GM12878 (cell line): Measurements from ENCODE around the gene GBX1. TPM values are rescaled to one million over a fixed set of nuclear protein-coding genes. Genes with fewer than 3 reads are reported as not detected.

Experiments used
- ATAC-seq: fragments of 200-7000 bp; cut with Tn5 transposase; 3 replicates; pipeline ENCODE4 v1.9.1; 2020; ENCODE audit warnings: mild to moderate bottlenecking, moderate library complexity
- BruUV-seq: library from RNA; stranded (reverse); fragments of 400-500 nt; replicated peaks from 2 replicates; lab custom pipeline; 2021; lab: Mats Ljungman, UMichigan
- CTCF ChIA-PET: fragments of 300-600 bp; sonication (Branson Sonifier 250); formaldehyde crosslinking; extraction: SDS; loops from one replicate; lab custom pipeline; 2021; ENCODE audit warnings: inconsistent platforms; lab: Yijun Ruan, JAX
- POLR2A ChIA-PET: fragments of 350-600 bp; formaldehyde crosslinking; extraction: SDS; loops from one replicate; lab custom pipeline; 2021; ENCODE audit warnings: inconsistent platforms; lab: Charles Lee
- RAD21 ChIA-PET: fragments of 300-600 bp; sonication (Branson Sonifier 250); formaldehyde crosslinking; loops from one replicate; lab custom pipeline; 2023; ENCODE audit warnings: antibody characterized with exemption; ENCODE audit not compliant: unreplicated experiment; lab: Charles Lee
- SMC1A ChIA-PET: fragments of 300-600 bp; sonication (Branson Sonifier 250); formaldehyde crosslinking; loops from one replicate; lab custom pipeline; 2023; ENCODE audit not compliant: unreplicated experiment, uncharacterized antibody; lab: Charles Lee
- DNase-seq: peaks from one replicate; pipeline ENCODE4 v3.0.0-alpha.2; 2011; ENCODE audit warnings: low read depth, low spot score
- FAIRE-seq: peaks from 3 replicates; lab custom pipeline; 2011; peaks lifted over from hg19 to GRCh38; lab: Jason Lieb, UNC
- H2AFZ ChIP-seq: 2 replicates; pipeline ENCODE4 v1.6.0; 2011; ENCODE audit warnings: low read depth, low read length, control low read depth; ENCODE audit not compliant: control insufficient read depth
- H3K27ac ChIP-seq: 2 replicates; pipeline ENCODE4 v1.5.1; 2011; ENCODE audit warnings: control low read depth; ENCODE audit not compliant: control insufficient read depth, insufficient read depth
- H3K27me3 ChIP-seq, 2 experiments: replicated peaks in 1 of 2; 2 replicates each; pipeline versions ENCODE4 v1.6.0 to v1.6.1; 2011; ENCODE audit warnings: low read length in 1 of 2; ENCODE audit not compliant: control insufficient read depth in 2 of 2, insufficient read depth in 2 of 2
- H3K36me3 ChIP-seq, 2 experiments: 2 replicates each; pipeline ENCODE4 v1.5.1; 2011; ENCODE audit warnings: low read length in 1 of 2; ENCODE audit not compliant: control insufficient read depth in 2 of 2, insufficient read depth in 2 of 2
- H3K4me1 ChIP-seq: 2 replicates; pipeline ENCODE4 v1.6.1; 2011; ENCODE audit warnings: mild to moderate bottlenecking, low read length, moderate library complexity, mixed read lengths; ENCODE audit not compliant: control insufficient read depth, insufficient read depth
- H3K4me2 ChIP-seq: 2 replicates; pipeline ENCODE4 v1.6.0; 2011; ENCODE audit warnings: control low read depth; ENCODE audit not compliant: control insufficient read depth, insufficient read depth
- H3K4me3 ChIP-seq: fragments of 200-600 bp; sonication (generic); 2 replicates; pipeline ENCODE4 v1.5.1; 2016
- H3K79me2 ChIP-seq: 2 replicates; pipeline ENCODE4 v1.6.0; 2011; ENCODE audit warnings: low read length; ENCODE audit not compliant: control insufficient read depth, insufficient read depth
- H3K9ac ChIP-seq: 2 replicates; pipeline ENCODE4 v1.8.0; 2011; ENCODE audit warnings: low read length, control low read depth, mixed read lengths; ENCODE audit not compliant: control insufficient read depth, insufficient read depth
- H3K9me3 ChIP-seq: replicated peaks from 3 replicates; pipeline ENCODE4 v1.5.1; 2011; ENCODE audit warnings: mild to moderate bottlenecking, low read length; ENCODE audit not compliant: control insufficient read depth, insufficient read depth
- H4K20me1 ChIP-seq: 2 replicates; pipeline ENCODE4 v1.6.0; 2011; ENCODE audit not compliant: control insufficient read depth, insufficient read depth
- BMI1 ChIP-seq: fragments of 450-650 bp; IDR thresholded peaks from 2 replicates; pipeline ENCODE4 v1.6.1; 2016; ENCODE audit warnings: mild to moderate bottlenecking, moderate library complexity, borderline replicate concordance
- HDAC2 ChIP-seq: fragments of 200-600 bp; sonication (generic); IDR thresholded peaks from 2 replicates; pipeline ENCODE4 v1.6.1; 2017
- NR2C2 ChIP-seq: IDR thresholded peaks from 2 replicates; pipeline ENCODE4 v1.6.1; 2011; ENCODE audit warnings: borderline replicate concordance, low read depth; ENCODE audit not compliant: control insufficient read depth, insufficient read length
- PBX3 ChIP-seq: IDR thresholded peaks from 2 replicates; pipeline ENCODE4 v1.6.1; 2011; ENCODE audit warnings: mild to moderate bottlenecking, low read depth, low read length, moderate library complexity; ENCODE audit not compliant: insufficient replicate concordance
- RAD21 ChIP-seq: IDR thresholded peaks from 2 replicates; pipeline ENCODE4 v1.6.1; 2011; ENCODE audit warnings: mild to moderate bottlenecking, low read depth, low read length, moderate library complexity; ENCODE audit not compliant: insufficient read depth
- ZSCAN29 ChIP-seq: fragments of 450-650 bp; IDR thresholded peaks from 2 replicates; pipeline ENCODE4 v1.6.1; 2017; ENCODE audit warnings: mild to moderate bottlenecking, moderate library complexity
- WGBS: methylation state at CpG from one replicate; pipeline ENCODE4 v1.1.6; 2016; ENCODE audit warnings: low lambda C conversion rate; ENCODE audit not compliant: insufficient replicate concordance, insufficient coverage; ENCODE audit errors: missing lambda C conversion rate; 5-methylcytosine and 5-hydroxymethylcytosine counted together
- in situ Hi-C: fragments of 300-500 bp; cut with MboI; formaldehyde crosslinking; loops from 9 replicates; pipeline ENCODE4 v1.14.3; 2018; ENCODE audit warnings: mixed read lengths
- intact Hi-C: fragments of 100-400 bp; cut with micrococcal nuclease; formaldehyde crosslinking; loops from one replicate; pipeline ENCODE4 v1.14.2; 2022; ENCODE audit not compliant: unreplicated experiment
- polyA plus RNA-seq, 11 experiments: library from polyadenylated mRNA; depleted of rRNA in 4 of 11; unstranded in 6 of 11; stranded (reverse) in 5 of 11; fragments of >200 nt; fragmentation: Nextera tagmentation in 4 of 11; fragmentation: Illumina TruSeq in 1 of 11; extraction: Ambion mirVana in 4 of 11; extraction: Trizol in 1 of 11; gene quantifications; 1 replicate in 1 of 11; 2 replicates in 10 of 11; pipeline versions ENCODE4 v1.2.1 to v1.2.3, GENCODE V29; 2011 to 2016; ENCODE audit warnings: inconsistent platforms in 2 of 11, missing spikeins in 2 of 11, low read depth in 1 of 11
- total RNA-seq, 4 experiments: library from RNA; depleted of rRNA in 3 of 4; stranded (reverse); fragments of >200 nt in 3 of 4; fragmentation: Illumina TruSeq in 1 of 4; extraction: Trizol in 1 of 4; gene quantifications; 2 replicates each; pipeline versions ENCODE4 v1.2.1 to v1.2.3, GENCODE V29; 2013 to 2021

GBX1 gene
- total and polyA plus RNA-seq, 10 of the 15 experiments (the other 5 are each of a cell fraction or from before 2014, with no cell fraction given) = not detected

- Histone ChIP-seq H3K4me2 (no peak overlapping the region), H3K9me3 (no peaks in the 10 kb centered on the region), H2AFZ (no peak overlapping the region), H3K27ac (no peak overlapping the region), H3K4me3 (no peak overlapping the region), H3K4me1 (no peaks in the 10 kb centered on the region), H3K36me3 (peaks cover 4 to 5% of the 10 kb centered on the region in 2 experiments; a peak in 2 of 4 replicates), H3K79me2 (peaks cover 8% of the 10 kb centered on the region), H3K27me3 (no peaks in the 10 kb centered on the region), H3K9ac (no peak overlapping the region), H4K20me1 (no peaks in the 10 kb centered on the region; the same call in 1 of the 2 replicates)
- FAIRE-seq (no peak), DNase-seq (no peak), ATAC-seq (no peak)
- intact Hi-C loops (no loop called here), in situ Hi-C loops (no loop called here)
- BruUV-seq = no TSS peak
- no peak for TF ChIP-seq PBX3
- no peak for TF ChIP-seq NR2C2
- no peak for TF ChIP-seq BMI1
- no peak for TF ChIP-seq HDAC2
- TF ChIP-seq RAD21 = no peak
- TF ChIP-seq ZSCAN29 = no peak
- ChIA-PET CTCF (no interaction called here), SMC1A (interaction anchor here (1.2 kb wide), 1 partner anchor 17 kb away, joined by 3 read pairs; no protein-coding TSS in a partner anchor), POLR2A (no interaction called here), RAD21 (no interaction called here)
- 86% methylated on average over 24 of the region's 24 CpGs for WGBS
Observed at GRCh38 chr7:151101621-151102396, 65.7 kb downstream of the GBX1 start.
